ENCODE results near the gene IGSF23. TPM values are rescaled to one million over a fixed set of nuclear protein-coding genes. Genes with fewer than 3 reads are reported as not detected.

IGSF23 gene
- total RNA-seq, 1 experiment from 2014 or later: not detected

DNA sequence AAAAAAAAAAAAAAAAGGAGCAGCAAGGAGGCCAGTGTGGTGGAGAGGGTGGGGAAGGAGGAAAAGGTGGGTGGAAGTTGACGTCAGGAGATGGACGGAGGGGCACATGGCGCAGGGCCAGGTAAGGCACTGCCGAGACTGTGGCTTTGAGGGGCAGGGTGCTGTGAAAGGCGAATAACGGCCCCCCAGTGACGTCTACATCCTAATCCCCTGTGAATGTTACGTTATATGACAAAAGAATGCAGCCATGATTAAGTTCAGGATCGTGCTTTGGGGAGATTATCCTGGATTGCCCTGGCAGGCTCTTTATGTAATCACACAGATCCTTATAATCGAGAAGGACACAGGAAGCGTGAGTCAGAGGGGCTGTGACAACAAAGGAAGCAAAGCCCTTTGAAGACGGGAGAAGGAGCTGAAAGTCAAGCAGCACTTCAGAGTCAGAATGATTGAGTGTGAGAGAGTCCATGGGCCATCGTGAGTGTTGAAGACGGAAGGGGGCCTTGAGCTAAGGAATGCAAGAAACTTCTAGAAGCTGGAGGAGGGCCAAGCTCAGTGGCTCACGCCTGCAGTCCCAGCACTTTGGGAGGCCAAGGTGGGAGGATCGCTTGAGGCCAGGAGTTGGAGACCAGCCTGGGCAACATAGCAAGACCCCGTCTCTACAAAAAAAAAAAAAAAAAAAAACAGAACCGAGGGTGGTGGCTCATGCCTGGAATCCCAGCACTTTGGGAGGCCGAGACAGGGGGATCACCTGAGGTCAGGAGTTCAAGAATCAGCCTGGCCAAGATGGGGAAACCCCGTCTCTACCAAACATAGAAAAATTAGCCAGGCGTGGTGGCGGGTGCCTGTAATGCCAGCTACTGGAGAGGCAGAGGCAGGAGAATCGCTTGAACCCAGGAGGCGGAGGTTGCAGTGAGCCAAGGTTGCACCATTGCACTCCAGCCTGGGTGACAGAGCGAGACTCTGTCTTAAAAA, 71.8 kb downstream of the IGSF23 start:
- Histone ChIP-seq H2BK120ac (ENCODE audit: low read depth, low read length, poor library complexity, severe bottlenecking) (no peak overlapping the region), H4K20me1 (ENCODE audit: control insufficient read depth, insufficient read depth, insufficient read length) (no peaks in the 10 kb centered on the region), H3K4me2 (ENCODE audit: insufficient read depth, insufficient read length, low read length) (no peak overlapping the region), H3K9ac (ENCODE audit: extremely low read depth, insufficient read length, low read length) (no peak overlapping the region), H4K91ac (ENCODE audit: insufficient read length, low read depth, low read length) (no peak overlapping the region), H3T11ph (ENCODE audit: low read length) (no peak overlapping the region), H3K4me1 (ENCODE audit: insufficient read depth, low read length) (peaks cover 2% of the 10 kb centered on the region; the same call in 1 of the 2 replicates), H3K4ac (ENCODE audit: low read depth, low read length) (no peak overlapping the region), H2AK5ac (ENCODE audit: insufficient read length, low read length) (no peak overlapping the region), H3K23ac (ENCODE audit: insufficient read length, low read depth, low read length) (no peak overlapping the region), H3K79me1 (ENCODE audit: insufficient read depth, low read depth, low read length, poor library complexity, severe bottlenecking) (no peaks in the 10 kb centered on the region), H3K9me3 (ENCODE audit: control insufficient read depth, low read depth, low read length) (no peaks in the 10 kb centered on the region), H2BK20ac (ENCODE audit: low read depth, low read length, poor library complexity, severe bottlenecking) (no peak overlapping the region), H3K27me3 (ENCODE audit: insufficient read depth, low read length) (no peaks in the 10 kb centered on the region), H4K8ac (replicated peaks; ENCODE audit: insufficient read length, low read depth, low read length) (no peak overlapping the region), H3K56ac (ENCODE audit: insufficient read length, low read depth, low read length) (no peak overlapping the region), H2BK12ac (ENCODE audit: insufficient read length, low read depth, low read length) (no peak overlapping the region), H3K18ac (ENCODE audit: insufficient read length, low read depth, low read length) (no peak overlapping the region), H4K5ac (ENCODE audit: insufficient read length, low read depth, low read length) (no peak overlapping the region), H2BK5ac (ENCODE audit: insufficient read length, low read length) (no peak overlapping the region), H2BK15ac (ENCODE audit: low read depth, low read length) (no peak overlapping the region), H3K27ac (ENCODE audit: insufficient read length, low read depth, low read length) (no peak overlapping the region), H3K79me2 (ENCODE audit: insufficient read depth, low read length) (no peaks in the 10 kb centered on the region), H2AFZ (ENCODE audit: low read length) (no peak overlapping the region), H3K23me2 (ENCODE audit: insufficient read length, low read depth, low read length, poor library complexity, severe bottlenecking) (no peaks in the 10 kb centered on the region), H3K14ac (ENCODE audit: insufficient read depth, low read length) (no peak overlapping the region)
- Mint-ChIP-seq H3K4me1 (peaks cover 15 to 18% of the 10 kb centered on the region in 2 experiments), H3K4me3 (no peak overlapping the region), H3K36me3 (ENCODE audit: insufficient read depth in 1 of 3, low read depth in 3 of 3) (no peaks in the 10 kb centered on the region), H3K9me3 (no peaks in the 10 kb centered on the region), H3K27me3 (ENCODE audit: low read depth) (peaks cover 11% of the 10 kb centered on the region), H3K27ac (peak overlapping the region; percentile 4 to 48 (median 47); a peak in 4 of 7 replicates)
- peak; percentile 51 for DNase-seq
- TF ChIP-seq, protein P1, sequence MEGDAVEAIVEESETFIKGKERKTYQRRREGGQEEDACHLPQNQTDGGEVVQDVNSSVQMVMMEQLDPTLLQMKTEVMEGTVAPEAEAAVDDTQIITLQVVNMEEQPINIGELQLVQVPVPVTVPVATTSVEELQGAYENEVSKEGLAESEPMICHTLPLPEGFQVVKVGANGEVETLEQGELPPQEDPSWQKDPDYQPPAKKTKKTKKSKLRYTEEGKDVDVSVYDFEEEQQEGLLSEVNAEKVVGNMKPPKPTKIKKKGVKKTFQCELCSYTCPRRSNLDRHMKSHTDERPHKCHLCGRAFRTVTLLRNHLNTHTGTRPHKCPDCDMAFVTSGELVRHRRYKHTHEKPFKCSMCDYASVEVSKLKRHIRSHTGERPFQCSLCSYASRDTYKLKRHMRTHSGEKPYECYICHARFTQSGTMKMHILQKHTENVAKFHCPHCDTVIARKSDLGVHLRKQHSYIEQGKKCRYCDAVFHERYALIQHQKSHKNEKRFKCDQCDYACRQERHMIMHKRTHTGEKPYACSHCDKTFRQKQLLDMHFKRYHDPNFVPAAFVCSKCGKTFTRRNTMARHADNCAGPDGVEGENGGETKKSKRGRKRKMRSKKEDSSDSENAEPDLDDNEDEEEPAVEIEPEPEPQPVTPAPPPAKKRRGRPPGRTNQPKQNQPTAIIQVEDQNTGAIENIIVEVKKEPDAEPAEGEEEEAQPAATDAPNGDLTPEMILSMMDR (conservative IDR thresholded peaks at IDR 0.05): no peak
- WGBS (ENCODE audit: extremely low coverage, insufficient read length, low lambda C conversion rate): no CpG with 5 or more reads among the region's 25 CpGs

All from H9 (cell line).